HG03460 (cell line): ENCODE data around the gene PROSER3.
"Not testable (repeated sequence)": the region's sequence is repeated elsewhere in the genome, so short reads cannot be mapped to it uniquely, and the experiment has no call there.

Experiments used
- ATAC-seq: cut with Tn5 transposase; IDR thresholded peaks from one replicate; pipeline ENCODE4 v1.9.1; 2021; ENCODE audit not compliant: unreplicated experiment

The PROSER3 gene

DNA sequence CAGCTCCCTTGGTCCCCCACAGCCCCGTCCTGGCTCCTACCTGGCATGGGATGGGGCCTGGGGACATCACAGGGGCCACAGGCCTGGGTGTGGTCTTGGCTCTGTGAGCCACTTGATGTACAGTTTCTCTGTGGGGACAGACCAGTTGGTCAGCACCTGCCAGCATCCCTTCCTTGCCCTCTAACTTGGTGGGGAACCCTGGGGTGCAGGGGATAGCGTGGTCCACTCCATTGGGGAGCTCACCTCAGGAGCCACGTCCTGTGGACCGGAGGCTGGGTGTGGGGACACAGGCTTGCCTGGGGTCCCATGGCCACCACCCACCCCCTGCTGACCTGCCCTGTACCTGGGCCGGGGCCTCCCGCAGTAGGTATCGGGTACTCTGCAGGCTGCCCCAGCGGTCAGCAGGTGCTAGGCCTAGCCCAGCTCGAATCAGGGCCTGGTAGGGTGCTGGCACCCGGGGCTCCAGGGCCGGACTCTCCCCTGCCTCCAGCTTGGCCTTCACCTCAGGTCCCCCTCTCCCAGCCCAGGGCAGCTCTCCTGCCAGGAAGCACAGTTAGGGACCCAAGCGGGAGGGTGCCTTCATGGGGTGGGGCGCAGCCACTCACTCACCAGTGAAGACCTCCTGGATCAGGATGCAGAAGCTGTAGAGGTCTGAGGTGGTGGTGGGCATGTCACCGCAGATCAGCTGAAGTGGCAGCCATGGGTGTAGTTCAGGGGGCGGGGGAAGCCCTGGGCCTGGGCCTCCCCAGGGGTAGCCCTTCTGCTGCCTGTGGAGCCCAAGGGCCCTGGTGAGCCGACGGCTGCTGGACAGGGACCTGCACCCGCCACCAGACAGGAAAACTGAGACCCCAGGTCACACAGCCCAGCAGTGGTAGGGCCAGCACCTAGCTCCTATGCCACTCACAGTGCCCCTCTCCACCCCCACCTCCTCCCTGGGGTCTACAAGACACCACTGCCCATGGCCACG, 32.3 kb downstream of the PROSER3 start:
- ATAC-seq, result no peak

DNA sequence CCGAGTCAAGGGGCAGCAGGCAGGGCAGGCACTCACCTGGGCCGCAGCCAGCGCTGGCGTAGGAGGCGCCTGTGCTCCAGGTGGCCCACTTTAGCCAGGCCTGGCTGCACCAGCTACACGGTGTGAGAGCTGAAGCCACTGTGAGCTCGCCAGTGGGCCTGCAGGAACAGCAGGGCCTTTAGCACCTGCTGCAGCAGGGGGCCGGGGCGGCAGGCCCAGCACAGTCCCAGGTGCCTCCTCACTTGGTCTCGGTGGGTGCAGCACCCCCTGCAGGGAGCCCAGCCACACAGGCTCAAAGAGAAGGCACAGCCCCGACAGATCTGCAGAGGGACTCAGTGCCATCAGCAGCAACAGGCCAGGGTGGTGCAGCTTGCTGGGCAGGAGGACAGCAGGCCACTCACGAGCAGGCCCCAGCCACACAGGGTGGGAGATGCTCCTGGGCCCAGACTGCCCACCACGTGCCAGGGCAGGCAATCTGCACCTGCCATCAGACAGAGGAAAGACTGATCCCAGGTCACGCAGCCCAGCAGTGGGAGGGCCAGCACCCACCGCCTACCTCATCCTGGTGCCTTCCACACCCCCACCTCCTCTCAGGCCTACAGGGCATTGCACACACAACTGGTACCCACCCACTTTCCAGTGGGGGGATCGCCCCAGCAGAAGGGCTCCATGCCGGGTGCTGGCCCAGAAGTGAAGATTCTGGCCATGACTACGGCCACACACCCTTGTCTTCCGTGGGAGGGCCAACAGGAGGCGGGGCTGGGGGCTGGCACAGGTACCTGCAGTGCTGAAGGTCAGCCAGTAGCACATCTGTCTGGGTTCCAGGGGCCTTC, 33.2 kb downstream of the PROSER3 start:
- ATAC-seq, result no peak

DNA sequence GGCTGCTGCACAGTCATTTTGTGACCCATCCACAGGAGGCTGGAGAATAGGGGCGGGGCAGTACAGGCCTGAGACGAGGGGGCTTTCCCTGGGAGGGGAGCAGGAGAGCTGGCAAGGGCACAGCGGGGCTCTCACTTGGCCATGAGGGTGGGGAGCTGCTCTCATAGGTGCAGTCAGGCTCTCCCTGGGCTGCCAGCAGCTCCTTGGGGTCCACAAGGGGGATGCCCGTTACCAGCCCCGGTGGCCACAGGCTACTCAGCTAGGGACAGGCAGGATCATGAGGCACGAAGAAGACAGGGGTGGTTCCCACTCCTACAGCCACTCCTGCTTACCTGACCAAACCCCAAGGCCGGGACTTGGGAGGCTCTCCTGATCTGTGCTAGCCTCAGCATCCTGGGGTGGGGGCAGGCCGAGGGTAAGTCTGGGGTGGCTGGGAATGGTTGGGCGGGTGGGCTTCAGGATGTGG, 33.9 kb downstream of the PROSER3 start:
- no peak for ATAC-seq

DNA sequence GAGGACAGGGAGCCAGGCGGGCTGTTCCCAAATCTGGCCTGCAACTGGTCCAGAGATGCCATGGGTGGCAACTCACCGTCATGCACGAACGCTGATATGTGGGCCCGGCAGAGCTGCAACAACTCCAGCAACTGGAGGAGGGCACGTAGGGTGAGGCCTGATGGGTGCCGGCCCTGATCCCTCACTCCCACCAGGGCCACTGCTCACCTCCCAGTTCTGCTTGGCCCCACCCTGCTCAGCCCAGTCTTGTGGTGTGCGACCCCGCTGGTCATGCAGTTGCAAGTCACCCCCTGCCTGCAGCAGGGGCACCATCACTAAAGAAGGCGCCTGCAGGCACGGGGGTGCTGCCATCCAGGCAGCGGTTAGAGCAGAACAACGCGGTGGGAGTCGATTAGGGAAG, 34.3 kb downstream of the PROSER3 start:
- no peak for ATAC-seq

DNA sequence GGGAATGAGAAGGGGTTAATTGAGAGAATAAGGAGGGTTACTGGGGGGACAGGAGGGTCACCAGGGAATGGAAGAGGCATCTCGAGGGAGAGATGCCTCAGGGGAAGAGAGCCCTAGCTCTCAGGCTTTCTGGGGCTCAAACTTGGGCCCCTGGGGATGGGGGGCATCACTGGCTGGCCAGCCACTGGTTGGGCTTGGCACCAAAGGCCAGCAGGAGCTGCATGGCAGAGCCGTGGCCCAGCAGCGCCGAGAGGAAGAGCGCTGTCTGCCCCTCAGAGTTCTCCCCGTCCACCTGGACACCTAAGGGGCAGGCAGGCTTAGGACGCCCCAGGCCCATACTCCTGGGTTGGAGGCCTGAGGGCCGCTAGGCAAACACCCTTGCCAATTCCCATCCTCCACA, 34.9 kb downstream of the PROSER3 start:
- ATAC-seq, result no peak

DNA sequence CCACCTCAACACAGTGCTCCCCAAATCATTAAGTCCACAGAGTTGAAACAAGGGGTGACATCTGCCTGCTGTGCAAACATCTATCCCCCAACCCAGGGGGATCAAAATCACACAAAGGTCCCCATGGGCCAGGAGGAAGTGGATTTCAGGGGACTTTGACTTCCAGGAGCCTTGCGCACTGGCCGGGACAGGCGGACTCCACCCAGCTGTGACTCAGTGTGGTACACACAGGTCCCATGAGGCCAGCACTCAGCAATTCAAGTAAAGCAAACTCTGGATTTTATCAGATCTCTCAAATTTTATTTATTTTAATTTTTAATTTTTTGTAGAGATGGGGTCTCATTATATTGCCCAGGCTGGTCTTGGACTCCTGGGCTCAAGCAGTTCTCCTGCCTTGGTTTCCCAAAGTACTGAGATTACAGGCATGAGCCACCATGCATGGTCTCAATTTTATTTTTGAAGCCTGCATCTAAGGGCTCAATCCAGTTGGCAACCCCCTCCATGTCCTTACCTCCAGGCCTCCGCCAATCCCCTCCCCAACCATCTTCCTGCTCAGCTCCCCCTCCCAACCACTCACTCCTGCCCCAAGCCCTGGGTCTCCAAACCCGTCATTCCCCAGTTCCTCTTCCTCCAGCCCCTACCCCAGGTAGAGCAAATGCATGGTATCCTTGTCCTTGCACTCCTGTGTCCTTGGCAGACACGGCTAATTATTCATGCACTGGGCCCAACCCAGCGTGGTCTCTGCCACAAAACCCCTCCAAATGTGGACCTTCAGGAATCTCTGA, 35.6 kb downstream of the PROSER3 start:
- no peak for ATAC-seq

DNA sequence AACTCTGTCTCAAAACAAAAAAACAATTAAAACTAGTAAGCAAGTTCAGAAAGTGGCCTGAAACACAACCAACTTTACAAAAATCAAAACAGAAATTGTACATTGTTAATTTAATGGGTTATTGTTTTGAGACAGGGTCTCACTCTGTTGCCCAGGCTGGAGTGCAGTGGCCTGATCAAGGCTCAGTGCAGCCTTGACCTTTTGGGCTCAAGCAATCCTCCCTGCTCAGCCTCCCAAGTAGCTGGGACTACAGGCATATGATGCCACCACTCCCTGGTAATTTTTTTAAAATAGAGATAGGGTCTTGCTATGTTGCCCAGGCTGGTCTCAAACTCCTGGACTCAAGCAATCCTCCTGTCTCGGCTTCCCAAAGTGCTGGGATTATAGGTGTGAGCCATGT, 37.6 kb downstream of the PROSER3 start:
- ATAC-seq, result not testable (repeated sequence)

DNA sequence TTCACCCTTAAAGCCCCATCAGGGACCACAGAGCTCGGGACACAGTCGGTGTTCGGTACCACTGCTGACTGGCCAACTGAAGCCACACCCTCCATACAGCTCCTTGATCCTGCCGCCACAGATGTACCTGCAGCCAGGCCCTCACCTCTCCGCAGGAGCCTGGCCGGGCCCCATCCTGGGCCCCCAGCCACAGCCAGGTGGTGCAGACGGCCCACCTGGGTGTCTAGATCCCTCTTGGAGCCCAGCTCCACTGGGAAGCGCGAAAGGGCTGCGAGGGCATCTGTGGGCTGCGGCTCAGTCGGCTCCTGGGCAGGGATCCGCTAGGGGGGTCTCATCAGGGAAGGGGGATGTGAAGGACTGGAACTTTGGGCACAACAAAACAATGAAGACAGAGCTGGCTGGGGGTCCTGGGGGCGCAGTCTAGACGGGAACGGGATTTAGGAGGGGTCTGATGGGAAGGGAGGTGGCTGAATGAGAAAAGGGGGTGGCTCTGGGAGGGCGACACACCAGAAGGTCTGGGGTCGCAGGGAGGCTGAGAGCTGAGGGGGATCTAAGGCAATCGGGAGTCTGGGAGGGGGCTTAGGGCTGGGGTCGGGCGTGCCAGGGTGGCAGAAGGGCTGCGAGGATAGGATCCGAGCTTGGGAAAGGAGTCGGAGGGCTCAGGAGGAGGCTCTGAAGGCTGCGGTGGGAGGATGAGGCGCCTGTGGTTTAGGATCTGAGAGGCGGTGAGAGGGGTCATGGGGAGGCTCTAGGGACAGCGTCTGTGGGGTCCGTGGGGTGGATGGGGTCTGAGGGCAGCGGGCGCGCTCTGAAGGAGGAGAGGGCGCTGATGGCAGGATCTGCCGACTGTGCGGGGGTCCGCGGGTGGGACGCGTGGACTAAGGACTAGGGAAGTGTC, 38.9 kb downstream of the PROSER3 start:
- ATAC-seq, result no peak

DNA sequence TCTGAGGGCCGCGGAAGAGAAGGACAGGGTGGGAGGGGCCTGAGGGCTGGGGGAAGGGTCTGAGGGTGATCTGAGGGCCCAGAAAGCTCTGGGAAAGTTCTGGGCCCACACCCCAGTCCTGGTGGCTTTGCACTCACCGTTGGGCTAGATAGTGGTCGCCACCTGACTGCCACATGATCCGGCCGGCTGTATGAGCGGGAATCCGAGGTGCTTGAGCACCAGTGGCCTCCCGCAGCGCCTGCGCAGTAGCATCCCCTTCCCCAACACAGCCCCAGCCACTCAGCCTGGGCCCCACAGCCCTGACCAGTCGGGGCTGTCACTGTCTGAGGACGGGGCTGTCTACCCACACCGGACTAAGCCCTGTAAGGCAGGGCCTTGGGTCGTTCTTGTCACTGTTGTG, 39.7 kb downstream of the PROSER3 start:
- ATAC-seq, result no peak

DNA sequence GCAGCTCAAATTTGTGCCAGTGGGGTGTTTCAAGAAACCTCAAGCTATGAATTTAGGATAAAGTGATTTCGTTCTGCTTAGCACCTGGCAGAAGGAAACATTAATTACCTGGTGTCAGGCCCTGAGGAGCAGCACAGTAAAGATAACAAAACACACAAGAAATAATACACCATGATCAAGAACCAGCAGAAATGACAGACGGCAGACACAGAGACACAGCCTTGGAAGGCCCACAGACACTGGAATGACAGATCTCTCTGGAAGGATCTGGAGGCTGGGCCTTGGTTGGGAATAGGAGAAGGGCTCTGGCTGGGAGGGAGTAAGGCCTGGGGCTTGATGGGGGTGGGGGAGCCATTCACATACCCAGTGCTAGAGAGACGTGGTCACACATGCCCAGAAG, 43.9 kb downstream of the PROSER3 start:
- no peak for ATAC-seq

DNA sequence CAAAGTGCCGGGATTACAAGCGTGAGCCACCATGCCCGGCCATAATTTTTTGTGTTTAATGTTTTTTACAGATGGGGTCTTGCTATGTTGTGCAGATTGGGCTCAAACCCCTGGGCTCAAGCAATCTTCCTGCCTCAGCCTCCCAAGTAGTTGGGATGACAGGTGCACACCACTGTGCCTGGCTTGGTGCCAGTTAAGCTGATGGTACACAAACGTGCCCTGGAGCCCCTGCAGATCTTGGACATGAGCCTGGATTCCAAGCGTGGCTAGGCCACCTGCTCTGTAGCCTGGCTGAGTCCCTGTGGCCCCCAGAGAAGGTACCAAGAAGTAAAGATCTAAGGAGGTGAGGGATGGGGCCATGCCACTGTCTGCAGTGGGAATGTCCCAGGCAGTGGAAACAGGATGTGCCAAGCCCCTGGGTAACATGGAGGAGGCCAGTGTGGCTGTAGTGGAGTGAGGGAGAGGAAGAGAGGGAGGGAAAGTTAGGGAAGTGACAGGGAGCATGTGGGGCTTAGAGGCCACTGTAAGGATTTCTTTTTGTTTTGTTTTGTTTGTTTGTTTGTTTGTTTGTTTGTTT, 47.6 kb downstream of the PROSER3 start:
- no peak for ATAC-seq

DNA sequence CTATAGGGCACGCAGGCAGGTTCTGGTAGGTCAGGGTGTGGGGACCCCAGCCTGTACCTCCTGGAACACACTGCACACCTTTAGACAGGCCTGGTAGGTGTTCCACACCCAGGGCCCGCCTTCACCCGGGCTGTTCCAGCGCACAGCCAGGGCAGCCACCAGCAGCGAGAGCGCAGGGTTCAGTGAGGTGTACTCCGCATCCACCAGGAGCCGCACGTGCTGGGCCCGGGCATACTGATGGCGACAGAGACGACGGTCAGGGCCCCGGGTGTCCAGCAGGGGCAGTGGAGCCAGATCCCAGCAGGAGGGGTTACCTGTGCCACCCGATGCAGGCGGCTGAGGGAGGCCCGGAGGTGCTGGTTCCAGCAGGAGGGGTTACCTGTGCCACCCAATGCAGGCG, 48.6 kb downstream of the PROSER3 start:
- ATAC-seq, result no peak

DNA sequence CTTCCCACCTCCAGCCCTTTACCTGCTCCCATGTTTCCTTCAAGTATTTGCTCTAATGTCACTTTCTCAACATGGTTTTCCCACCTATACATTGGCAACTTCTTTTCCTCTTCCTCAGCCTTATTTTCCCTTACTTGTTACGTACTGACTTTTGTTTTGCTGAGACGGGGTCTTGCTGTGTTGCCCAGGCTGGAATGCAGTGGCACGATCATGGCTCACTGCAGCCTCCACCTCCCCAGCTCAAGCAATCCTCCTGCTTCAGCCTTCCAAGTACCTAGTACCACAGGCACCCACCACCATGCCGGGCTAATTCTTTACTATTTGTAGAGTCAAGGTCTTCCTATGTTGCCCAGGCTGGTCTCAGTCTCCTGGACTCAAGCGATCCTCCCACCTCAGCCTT, 49.7 kb downstream of the PROSER3 start:
- no peak for ATAC-seq

DNA sequence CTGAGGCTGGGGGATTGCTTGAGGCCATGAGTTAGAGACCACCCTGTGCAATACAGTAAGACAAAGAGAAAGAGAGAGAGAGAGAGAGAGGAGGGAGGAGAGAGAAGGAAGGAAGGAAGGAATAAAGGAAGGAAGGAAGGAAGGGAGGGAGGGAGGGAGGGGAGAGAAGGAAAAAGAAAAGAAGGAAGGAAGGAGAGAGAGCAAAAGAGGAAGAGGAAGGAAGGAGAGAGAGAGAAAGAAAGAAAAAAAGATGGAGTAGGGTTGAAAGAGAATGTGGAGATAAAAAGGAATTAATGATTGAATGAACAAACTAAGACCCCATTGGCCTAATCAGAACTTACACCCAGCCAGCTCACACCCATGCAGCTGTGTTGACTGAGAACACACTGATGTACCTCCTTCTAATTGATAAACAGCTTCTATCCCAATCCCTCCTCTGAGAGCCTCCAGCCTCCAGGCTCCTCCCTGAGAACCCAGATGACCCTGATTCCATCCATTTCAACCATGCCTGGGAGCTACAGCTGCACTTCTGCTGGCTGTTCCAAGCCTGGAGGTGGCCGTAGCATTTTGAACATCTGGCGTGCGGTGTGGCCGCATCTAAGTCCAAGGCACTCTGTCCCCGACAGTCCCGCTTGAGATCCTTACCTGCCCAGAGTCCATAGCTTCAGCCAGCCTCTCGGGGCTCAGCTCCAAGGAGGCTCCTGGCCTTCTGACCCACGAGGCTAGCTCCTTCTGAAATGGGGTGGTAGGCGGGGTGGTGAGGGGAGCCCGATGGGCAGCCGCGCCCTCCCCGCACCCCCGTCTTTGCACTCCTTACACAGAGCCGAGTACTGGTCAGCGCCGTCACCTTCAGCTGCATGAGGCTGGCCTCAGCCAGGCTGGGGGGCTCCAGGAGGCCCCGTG, 53.6 kb downstream of the PROSER3 start:
- ATAC-seq, result no peak

DNA sequence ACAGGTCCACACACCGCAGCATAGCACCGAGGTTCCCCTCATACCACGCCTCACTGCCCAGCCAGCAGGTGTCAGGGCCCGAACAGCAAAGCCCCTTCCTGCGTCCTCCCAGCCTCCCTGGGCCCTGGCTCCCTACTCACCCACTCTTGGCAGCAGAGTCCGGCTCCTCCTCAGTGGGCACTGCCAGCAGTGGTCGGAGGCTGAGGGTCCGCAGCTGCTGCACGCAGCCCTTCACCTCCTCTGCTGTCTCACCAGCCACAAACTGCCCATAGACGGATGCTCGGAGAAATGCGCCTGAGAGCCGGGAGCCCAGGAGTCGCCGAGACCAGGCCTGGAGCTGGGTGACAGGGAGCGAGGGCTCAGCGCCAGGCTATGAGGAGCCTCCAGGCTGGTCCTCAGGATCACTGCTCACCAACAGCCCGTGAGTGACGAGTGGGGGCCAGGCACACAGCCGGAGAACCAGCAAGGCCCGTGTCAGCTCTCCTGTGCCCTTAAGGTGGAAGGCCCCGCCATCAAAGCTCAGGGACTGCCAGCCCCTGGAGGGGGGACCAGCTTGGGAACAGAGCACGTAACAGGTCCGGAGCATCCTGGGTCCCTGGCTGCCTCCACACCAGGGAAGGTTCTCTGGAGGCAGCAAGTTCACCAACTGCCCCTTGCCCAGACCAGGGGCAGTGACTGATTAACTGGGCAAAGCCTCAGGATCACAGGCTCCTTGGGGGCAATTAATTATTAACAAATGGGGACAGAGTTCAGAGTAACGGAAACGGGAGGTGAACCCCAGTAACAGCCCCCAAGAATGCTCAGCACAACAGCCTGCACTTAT, 54.5 kb downstream of the PROSER3 start, which contains the start of gene PRODH2:
PRODH2 (minus strand) TSS at position 626 of the 823 bp plus-strand sequence; CDS start at position 586, 40 bp downstream.
- no peak for ATAC-seq

DNA sequence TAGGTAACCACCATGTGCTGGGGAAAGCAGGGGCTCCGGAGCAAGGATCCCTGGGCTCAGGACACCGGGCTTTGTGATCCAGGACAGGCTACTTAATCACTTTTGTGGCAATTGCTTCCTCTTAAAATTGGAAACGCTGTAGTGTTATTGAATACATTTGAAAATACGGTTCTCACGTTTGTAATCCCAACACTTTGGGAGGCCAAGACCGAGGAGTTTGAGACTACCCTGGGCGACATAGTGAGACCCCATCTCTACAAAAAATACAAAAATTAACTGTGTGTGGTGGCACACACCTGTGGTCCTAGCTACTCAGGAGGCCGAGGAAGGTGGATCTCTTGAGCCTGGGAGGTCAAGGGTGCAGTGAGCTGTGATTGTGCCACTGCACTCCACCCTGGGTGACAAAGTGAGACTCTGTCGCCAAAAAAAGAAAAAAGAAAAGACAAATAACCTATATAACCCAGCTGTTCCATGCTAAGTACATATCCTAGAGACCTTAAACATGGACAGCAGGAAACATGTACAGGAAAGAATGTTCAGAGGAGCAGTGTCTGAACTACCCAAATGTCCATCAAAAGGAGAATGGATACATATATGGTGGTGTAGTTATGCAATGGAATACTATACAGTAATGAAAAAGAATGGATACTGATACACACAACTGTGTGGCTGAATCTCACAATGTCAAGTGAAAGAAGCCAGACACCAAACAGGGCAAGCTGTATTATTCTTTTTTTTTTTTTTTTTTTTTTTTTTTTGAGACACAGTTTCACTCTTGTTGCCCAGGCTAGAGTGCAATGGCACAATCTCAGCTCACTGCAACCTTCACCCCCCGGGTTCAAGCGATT, 55.3 kb downstream of the PROSER3 start:
- ATAC-seq, result no peak

DNA sequence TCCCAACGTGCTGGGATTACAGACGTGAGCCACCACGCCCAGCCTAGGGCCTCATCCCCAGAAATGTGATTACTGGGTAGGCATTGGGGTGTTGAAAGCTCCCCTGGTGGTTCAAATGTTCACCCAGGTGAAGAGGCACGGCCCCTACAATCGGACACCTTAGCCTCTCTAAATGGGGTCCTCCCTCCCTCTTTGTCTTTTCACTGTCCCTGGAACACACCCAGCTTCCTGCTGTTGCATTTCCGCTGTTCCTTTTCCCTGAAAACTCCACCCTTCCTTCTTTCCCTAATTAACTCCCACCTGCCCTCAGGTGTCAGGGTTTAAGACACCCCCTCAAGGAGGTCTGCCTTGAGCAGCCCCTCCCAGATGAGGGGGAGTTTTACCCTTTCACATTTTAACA, 58.3 kb downstream of the PROSER3 start:
- ATAC-seq, result no peak
